HG02840 (cell line): ENCODE measurements around the gene EIF2B1.
"Not testable (repeated sequence)": the region's sequence is repeated elsewhere in the genome, so short reads cannot be mapped to it uniquely, and the experiment has no call there.

ENCODE experiments used
- ATAC-seq: cut with Tn5 transposase; IDR thresholded peaks from one replicate; pipeline ENCODE4 v1.9.1; 2021; ENCODE audit warnings: mild to moderate bottlenecking, moderate library complexity, moderate number of reproducible peaks; ENCODE audit not compliant: unreplicated experiment, low FRiP score

The EIF2B1 gene

DNA sequence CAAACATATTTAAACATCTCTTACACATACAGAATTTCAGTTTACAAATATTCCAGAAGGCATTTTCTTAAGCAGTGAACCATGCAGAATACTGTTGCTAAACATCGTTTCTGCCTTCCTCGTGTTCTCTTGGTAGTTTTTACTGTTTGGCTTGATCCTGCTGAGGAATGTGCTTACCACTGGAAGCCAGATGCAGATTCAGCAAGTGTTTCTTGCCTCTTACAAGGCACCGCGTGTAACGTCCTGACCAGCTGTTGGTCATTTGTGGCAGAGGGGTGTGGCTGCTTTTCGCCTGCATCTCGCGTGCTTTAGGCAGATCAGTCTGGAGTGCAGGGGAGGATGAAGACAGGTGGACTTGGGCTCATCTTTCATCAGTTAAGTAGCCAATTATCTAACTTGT lies 12.4 kb downstream of the EIF2B1 start:
- ATAC-seq: no peak

GRCh38 chr12:123617580-123617979 lies 15.9 kb downstream of the EIF2B1 start:
- ATAC-seq: no peak

DNA sequence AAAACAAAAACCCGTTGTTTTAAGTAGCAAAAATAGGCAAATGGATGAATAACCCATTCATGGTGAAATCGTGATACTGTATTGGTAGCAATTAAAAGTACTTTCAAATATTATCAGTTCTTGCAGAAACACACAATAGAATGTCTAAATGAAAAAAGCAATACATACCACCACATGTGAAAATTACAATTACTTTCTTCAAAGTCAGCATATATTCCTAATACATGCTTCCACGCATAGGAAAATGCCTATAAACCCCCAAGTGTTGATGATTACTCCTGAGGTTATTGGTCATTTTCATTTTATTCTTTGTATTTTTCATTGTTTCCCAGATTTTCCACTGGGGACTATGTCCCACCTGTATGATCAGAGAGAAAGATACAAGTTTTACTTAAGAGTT lies 16.3 kb downstream of the EIF2B1 start:
- ATAC-seq: no peak

GRCh38 chr12:123614531-123614930 lies 19.0 kb downstream of the EIF2B1 start:
- no peak for ATAC-seq

DNA sequence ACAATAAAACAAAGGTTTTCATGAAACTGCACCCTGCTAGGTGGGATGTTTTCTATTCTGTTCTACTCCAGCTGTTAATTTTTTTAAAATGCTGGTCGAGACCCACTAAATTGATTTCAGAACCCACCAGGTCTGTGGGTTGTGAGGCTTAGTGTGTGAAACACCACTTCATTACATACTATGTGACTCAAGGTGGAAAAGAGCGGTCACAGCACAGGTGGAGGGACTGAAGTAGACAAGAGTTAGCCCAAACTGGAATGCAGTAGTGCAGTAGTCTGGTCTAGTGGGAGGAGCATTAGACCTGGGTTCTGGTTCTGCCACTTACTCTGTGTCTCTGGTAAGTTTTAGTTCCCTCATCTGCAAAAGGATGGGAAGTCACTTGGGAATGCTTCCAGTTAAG lies 19.4 kb downstream of the EIF2B1 start:
- ATAC-seq: no peak

GRCh38 chr12:123608182-123608581 lies 25.3 kb downstream of the EIF2B1 start:
- no peak for ATAC-seq

DNA sequence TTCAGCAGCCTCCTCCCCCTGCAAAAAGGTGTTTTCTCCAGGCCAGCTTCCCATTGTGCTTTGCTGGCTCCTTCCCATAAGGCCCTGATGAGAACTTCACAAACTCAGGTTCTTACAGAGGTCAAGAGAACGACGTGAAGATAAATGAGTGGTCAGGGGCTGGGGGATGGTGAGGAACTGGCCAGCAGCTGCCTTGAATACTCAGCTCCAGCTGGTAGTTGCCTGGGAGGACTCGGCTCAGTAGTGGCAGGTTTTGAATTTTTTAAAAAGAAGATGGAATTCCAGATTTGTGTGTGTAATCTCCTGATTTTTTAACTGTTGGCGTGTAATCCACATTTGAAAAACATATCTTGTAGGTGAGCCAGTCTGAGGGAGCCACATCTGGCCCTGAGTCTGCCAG lies 25.7 kb downstream of the EIF2B1 start:
- ATAC-seq: no peak

GRCh38 chr12:123603495-123603894 lies 30.0 kb downstream of the EIF2B1 start:
- not testable (repeated sequence) for ATAC-seq

DNA sequence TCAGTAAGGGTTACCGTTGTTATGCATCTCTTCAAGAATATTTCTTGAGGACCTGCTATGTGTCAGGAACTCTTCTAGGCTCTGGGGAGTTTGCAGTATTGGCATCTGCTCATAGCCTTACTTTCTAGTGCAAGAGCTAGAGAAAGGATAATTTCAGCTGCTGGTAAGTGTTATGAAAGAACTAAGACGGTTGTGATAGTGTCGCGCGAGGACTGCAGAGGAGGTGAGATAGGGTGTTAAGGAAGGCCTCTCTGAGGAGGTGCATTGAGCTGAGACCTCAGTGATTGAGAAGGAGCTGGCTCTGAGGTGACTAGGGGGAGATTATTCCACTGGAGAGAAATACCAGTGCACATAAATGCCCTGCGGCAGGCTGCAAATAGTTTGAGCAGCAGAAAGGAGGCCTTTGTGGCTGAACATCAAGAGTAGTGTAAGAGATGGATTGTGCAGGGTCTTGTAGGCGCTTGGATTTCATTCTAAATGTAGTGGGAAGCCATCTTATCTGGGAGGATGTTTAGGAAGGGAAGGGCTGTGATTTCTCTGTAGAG lies 30.8 kb downstream of the EIF2B1 start:
- no peak for ATAC-seq

DNA sequence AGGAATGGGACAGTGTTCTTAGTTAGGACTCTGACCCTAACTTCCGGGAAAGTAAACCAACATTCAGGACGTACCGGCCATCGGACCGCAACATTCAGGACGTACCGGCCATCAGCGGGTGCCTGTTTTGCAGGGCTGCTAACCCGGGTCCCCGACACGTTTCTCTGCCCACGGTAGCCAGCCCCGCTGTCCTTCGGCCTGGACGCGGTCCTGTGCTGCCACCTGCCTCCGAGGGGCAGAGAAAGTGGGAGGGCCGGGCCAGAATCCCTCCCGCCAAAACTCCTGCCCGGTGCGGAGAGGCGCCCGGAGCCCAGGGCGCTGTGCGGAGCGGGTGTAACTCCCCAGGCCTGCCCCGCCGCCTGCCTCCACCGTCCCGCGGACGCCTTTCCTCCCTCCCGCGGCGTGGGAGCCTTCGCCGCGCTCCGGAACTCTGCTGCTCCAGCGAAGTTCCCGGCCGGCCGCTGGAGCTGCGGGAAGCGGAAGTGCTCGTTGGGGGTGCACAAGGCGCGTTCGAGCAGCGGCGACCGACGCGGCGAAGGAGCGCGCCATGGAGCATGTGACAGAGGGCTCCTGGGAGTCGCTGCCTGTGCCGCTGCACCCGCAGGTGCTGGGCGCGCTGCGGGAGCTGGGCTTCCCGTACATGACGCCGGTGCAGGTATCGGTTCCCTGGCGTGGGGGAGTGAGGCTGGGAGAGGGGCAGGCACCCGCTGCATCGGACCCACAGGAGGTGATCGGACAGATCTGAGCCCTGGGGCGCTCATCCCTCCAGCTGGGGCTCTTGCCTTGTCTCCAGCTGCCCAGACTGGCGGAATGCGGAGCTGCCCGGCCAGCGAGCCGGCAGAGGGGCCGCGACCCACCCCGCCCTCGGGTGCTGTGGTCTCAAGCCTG lies 31.6 kb downstream of the EIF2B1 start, which contains the start of gene DDX55:
DDX55 (plus strand) TSS at position 498 of the 888 bp plus-strand sequence; CDS start at position 548, 50 bp downstream.
- ATAC-seq: peak; percentile 87

- no peak for ATAC-seq
Observed at GRCh38 chr12:123599721-123600120, 33.8 kb downstream of the EIF2B1 start.

DNA sequence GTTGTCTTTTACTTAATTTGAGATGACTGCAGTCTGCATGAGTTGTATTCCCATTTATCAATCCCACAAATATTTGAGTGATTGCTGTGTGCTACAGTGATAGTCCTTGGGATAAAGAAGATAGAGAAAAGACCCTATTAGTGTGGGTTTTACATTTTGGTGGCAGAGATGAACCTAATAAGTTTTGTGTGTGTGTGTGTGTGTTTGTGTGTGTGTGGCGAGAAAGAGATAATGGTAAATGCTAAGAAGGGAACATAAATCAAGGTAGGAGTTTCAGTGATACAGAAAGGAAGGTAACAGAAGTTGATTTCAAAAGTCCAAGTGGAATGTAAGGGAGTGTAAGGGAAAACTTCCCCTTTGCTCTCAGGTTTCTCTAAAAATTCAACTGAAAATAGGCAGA lies 34.2 kb downstream of the EIF2B1 start:
- no peak for ATAC-seq

- no peak for ATAC-seq
Observed at GRCh38 chr12:123598522-123598921, 35.0 kb downstream of the EIF2B1 start.

- ATAC-seq: no peak
Observed at GRCh38 chr12:123597100-123597499, 36.4 kb downstream of the EIF2B1 start.

DNA sequence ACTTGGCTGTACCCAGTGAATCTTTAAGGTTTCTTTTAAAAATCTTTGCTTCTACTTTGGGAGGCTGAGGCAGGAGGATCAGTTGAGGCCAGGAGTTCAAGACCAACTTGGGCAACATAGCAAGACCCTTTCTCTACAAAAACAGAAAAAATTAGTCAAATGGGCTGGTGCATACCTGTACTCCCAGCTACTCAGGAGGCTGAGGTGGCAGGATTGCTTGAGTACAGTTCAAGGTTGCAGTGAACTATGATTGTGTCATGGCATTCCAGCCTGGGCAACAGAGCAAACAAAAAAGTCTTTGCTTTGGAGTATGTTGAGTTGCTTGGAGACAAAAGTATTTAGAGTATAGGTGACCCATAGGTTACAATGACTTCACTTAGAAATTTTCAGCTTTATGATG lies 37.8 kb downstream of the EIF2B1 start:
- no peak for ATAC-seq

DNA sequence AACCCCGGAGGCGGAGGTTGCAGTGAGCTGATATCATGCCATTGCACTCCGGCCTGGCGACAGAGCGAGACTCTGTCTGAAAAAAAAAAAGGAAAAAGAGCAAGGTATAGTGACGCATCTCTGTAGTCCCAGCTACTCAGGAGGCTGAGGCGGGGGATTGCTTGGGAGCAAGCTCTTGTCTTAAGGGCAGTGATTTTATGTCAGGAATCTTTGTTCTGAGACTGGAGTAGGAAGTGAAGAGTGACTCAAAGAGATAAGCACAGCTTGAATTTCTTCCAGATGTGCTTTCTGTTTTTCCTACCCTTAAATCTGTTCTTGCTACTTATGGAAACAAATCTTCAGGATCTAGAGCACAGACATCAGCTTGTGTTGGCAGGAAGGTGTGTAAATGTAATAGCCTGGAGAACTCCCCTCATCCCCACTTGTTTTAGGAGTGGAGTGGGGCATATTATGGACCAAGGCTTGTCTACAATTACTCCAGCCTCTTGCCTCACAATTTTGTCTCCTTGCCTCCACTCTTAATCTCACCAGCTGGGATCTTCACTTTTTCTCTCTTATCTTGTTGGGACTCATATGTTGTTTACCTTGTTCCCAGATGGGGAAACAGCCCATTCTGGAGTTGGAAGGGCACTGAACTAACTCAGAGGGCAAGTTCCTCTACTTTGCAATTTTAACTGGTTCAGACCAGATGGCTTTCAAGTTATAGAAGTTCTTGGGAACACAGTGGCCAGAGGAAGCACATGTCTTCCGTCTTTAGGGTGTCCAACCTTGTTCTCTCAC lies 41.6 kb downstream of the EIF2B1 start:
- no peak for ATAC-seq

- no peak for ATAC-seq
Observed at GRCh38 chr12:123580772-123581171, 52.7 kb downstream of the EIF2B1 start.

GRCh38 chr12:123578829-123579228 lies 54.7 kb downstream of the EIF2B1 start:
- not testable (repeated sequence) for ATAC-seq

DNA sequence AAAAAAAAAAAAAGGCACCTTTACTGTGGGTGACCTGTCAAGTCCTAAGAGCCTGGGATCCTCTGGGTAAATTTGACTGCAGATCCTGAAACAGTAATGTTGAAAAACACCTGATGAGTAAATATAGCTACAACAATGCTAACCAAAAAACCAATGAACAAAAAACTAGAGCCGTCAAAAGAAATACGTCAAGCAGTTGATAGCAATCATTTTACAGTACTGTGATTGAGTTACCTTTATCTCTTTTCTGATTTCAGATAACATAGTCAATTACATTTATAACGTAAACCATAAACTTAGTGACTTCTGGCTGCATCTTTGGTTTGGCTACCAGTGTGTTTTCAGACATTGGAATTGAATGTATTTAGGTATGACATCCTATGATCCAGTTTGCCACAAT lies 55.2 kb downstream of the EIF2B1 start:
- no peak for ATAC-seq

GRCh38 chr12:123576611-123577010 lies 56.9 kb downstream of the EIF2B1 start:
- no peak for ATAC-seq

- ATAC-seq: no peak
Observed at GRCh38 chr12:123573870-123574269, 59.6 kb downstream of the EIF2B1 start.
